ENCODE results near the gene ARHGAP18.

- TF ChIP-seq POLR2A (IDR thresholded peaks at IDR 0.05) (no peak), CTCF (IDR thresholded peaks at IDR 0.05) (no peak)
These were observed 151.7 kb downstream of the ARHGAP18 start for GRCh38 chr6:129558248-129558647.

Measured in testis (tissue), 2 donors.